HG03571 (cell line): ENCODE data around the gene MAFB.

ENCODE experiments used
- ATAC-seq: cut with Tn5 transposase; IDR thresholded peaks from one replicate; pipeline ENCODE4 v1.9.1; 2021; ENCODE audit not compliant: unreplicated experiment

The MAFB gene

DNA sequence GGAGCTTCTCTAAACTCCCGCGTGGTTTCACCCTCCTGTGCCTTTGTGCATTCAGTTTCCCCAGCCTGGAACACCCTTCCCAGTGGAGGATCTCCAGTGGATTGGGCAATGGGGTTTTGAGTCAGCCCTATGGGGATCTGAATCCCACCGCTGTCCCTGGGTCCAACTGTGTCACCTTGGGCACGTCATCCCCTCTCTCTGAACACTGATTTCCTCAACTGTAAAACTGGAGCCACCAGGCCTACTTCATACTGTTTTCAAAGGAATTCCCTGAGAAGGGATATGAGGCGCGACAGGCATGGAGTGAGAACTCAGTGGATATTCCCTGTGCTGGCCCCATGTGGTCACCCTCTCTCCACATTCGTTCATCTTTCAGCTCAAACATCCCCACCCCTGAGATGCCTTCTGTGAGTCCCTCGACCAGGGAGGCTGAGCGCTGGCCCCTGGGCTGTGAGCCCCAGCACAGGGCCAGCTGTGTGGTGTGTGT is 25.7 kb downstream of the MAFB start:
- ATAC-seq = no peak

DNA sequence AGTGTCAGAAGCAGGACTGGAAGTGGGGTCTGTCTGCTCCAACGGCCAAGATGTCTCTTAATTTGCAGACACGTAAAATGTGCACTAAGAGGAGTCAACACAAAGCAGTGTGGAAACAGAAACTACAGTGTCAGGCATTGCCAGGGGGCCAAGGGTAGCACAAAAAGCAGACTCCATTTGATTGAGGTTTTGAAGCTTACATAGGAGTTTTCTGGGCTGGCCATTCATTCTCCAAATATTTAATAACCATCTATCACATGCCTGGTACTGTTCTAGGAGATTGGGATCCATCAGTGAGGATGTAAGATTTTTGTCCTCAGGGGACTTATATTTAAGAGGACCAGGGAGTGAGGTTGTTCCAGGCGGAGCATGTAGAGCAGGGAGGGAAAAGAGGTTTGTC is 29.5 kb downstream of the MAFB start:
- no peak for ATAC-seq

DNA sequence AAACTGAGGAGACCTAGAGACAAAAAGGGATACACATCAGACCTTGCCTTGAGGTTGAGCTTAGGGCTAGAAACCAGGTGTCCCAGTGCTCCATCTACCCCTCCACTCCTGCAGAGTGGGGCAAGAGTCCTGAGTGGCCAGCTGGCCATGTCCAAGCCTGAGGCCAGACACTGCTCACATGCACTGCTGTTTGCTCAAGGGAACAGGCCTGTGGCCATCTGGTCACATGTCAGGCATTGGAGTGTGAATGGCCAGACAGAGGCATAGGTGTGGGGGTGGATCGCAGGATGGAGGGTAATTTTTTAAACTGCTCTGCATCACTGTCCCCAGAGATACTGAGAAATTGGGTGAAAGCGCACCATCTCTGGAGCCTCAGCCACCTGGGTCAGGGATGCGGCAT is 30.5 kb downstream of the MAFB start:
- no peak for ATAC-seq

DNA sequence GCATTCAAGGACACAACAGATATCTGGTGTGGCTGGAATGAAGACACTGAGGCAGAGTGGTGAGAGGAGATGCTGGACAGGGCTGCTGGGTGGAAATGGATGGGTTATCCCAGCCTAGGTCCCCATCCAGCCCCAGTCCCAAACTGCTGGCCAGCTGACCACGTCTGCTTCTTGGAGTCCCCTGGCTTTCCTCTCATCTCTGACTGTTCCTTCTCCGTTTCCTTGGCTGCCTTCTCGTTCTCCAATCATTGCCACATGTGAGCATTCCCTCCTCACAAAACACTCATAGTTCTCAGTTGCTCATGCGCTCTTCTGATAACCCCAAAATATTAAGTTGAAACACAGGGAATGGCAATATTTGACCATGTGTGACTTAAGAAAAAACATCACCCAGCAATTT is 31.5 kb downstream of the MAFB start:
- ATAC-seq = no peak

DNA sequence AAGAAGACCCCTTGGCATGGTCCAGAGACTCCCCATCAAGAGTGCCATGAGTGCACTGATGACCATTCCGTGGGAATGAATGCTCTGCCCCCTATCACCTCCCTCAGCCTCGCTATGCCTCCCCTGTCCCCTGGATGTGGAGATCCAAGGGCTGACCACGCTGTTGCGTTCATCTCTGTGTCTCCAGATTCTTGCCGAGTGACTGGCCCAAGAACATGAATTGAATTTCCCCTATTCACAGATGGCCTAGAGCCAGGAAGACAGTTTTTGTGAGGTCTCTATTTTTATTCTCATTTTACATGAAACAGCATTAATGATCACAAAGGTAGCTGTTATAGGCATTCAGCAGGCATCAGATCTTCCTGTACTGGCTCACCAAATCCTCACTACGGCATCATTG is 33.6 kb downstream of the MAFB start:
- no peak for ATAC-seq

DNA sequence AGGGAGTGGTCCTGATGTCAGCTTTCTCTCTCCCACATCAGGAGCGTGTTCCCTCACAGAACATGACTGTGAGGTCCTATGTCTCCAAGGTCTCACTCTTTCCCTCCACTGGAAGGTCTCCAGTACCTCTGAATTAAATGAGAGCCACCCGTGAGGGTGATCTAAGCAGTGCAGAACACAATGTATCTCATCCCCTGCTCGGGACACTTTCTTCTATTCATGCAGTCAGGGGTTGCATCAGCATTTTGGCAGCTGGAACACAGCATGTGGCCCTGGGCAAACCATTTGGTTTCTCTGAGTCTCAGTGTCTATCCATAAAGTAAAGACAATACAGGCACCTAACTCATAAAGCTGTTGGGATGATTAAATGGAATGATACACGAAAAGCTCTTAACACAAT is 34.2 kb downstream of the MAFB start:
- no peak for ATAC-seq

DNA sequence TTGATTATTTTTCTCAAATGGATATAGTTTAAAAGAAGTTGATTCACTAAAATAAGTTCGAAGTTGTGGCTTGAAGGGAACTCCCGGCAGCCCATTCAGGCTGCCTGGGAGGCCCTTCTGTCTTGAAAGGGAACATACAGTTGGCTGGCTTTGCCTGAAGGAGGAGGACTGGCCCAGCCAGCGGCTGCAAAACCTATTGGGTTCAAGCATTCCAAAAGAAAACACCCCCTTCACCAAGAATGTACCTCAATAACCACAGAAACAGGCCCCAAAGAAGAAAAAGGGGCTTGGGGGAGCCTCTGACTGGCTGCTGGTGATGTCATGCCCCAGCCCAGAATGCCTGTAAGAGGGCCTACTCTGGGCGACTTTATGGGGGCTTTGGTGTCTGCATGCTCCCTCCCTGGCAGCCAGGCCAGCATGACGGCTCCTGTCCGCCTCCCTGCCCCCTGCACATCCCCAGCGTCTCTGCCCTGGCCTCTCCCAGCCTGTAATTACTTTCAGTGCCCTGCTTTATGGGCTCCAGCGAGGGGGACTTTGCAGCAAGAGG is 36.5 kb downstream of the MAFB start:
- ATAC-seq = no peak

DNA sequence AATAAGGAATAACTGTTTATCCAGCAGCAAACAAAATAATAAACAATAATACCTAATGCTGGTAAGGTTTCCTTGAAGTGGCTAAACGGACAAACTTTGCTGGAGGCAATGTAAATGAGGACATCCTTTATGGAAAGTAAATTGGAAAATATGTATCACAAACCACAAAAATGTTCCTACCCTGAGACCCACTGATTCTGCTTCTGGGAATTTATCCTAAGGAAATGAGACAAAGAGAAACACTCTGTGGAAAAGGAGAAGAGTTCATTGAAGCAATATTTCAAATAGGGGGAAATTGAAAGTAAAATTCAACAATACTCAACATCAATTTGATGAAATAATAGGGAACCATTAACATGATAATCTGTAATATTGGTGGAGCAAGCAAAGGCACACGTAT is 37.9 kb downstream of the MAFB start:
- no peak for ATAC-seq

DNA sequence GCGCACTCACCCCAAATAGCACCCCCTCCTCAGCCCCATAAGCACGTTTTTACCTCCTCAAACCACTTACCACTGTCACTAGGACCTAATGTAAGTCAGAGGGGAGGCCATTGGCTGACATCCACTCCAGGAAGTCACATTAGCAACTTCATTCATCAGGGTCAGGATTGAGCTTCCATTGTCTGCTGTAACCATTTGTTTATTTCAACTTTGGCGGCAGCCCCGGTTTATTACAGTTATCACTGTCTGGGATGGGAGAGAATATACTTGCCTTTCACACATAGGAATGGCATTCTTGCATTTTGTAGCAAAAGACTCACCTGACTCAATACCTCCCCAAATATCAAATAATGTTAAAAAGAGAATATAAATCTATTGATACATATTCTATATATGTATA is 38.3 kb downstream of the MAFB start:
- ATAC-seq = no peak

DNA sequence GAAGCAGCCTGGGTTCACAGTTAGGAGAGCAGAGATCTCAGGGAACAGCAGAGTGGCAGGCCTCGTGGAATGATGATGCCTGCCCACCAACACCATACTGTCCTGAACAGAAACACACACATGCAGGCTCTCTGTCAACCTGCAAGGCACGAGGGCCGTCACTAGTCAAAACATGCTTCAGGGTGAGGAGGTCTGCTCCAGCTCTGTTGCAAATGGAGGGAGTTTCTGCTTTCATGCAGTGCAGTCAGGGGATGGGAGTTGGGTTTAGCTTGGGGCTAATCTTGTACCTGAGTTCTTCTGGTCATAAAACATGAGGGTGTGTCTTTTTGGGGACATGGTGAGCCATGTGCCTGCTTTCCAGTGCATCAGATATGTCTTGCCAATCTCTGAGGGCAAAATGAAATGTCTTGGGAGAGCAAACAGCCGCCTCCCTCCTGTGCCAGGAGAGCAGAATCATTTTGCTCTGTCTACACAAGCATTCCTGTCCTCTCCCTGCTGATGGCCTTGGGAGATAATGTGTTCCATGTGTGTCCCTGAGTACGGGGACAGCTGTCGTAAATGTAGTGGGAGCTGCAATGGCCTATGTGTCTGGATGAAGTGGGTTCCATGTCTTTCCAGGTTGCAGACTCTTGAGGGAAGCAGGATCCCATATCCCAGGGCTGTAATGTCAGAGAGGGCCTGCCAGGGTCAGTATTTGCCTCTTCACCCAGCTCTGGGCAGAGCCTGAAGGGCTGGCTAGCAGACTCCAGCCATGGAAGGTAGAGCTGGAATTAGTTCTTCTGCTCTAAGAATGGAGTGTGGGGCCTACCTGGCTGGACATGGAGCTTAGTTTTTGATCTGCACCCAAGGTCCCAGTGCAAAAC is 40.6 kb downstream of the MAFB start:
- ATAC-seq = no peak

DNA sequence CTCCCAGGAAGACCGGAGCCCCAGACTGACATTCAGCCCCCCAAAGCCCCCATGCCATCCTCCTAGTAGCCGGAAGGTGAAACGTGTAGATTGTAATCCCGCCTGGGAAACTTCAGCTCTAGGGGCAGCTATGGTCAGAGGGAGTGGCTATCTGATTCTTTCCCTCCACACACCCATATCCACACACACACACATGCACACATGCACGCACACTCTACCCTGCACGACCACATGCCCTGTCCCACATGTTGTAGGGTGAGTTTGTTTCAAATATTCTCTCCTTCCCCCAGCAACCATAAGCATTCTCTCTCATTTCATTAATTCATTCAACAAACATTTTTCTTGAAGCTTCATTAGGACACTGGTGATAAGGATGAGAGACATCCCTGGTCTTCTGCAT is 42.2 kb downstream of the MAFB start:
- no peak for ATAC-seq

DNA sequence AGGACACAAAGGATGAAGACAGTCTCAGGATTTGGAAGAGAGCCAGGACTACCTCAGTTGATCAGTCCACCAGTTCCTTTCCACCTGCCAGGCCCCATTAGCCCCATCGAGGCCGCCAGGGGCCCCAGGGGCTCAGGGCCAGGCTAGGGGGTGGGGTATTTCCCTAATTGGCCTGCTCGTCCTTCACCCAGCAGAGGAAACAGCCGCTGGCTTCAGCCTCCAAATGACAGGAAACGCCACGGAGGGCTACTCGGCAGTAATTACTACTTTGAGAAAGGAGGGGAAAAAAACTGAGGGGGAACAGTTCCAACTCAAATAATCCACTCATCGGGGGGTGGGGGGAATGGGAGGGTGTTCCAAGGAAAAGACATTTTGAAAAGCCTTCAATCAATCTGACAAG is 42.7 kb downstream of the MAFB start:
- no peak for ATAC-seq

DNA sequence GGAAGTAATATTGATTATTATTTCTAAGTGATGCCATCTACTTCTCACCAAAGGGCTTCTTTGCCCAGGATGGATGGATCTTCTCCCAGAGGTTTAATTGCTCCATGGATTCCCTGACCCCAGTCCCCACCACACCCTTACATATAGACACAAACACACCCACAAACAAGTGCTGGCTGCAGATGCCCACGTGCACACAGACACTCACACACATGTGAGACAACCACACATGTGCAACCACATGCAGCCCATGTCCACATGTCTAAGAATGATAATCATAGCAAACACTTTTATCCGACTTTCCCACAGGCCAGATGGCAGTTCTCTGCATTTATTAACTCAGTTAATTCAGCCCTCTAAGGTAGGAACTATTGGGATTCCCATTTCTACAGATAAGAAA is 44.2 kb downstream of the MAFB start:
- no peak for ATAC-seq

DNA sequence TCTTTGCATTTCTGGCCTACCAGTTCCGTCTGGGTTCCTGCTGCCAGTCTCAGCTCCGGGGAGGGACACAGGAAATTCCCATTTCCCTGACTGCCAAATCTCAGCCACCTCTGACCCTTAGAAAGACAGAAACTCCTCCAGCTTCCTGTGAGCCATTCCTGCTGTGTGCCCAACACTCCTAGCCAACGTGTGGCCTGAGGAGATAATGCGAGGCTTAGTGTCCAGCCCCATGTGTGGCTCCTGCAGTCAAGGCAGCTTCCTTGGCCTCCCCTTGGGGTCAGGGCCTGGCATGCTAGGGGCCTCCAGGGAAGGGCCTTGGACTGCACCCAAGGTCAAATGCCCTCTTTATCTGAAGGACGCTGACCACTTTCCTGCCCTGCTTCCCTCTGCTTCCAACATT is 45.1 kb downstream of the MAFB start:
- no peak for ATAC-seq

DNA sequence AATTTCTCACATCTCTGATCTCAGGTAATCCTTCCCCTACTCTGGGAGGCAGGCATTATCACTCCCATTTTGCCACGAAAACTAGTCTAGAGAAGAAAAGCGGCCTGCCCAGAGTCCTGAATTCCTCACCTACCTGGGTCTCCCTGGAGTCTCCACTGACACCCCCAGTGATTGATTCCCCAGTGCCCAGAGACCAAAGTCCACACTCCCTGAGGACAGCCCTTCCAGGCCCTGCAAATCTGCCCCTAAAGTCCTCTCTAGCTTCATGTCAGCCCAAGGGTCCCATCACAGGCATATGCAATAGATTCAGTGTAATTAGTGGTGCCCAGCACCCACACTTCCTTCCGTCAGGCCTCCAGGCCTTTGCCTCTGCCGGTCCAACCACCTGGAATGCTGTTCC is 47.2 kb downstream of the MAFB start:
- ATAC-seq = no peak

DNA sequence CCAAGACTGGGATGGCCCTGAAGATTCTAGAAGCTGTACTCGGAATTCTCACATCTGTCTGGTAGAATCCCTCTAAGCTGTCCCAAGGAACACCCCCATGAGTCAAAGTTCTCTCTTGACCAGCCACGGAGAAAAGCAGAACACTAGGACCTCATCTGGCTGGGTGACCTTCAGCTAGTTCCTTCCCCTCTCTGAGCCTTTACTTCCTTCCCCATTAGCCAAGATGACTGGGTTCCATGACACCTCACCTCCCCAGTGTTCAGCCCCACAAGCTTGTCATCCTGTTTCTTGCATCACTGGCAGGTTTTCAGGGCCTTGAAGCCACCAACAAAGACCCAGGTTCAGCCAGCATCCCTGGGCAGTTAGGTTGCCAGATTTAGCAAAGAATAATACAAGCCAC is 47.8 kb downstream of the MAFB start:
- ATAC-seq = no peak

DNA sequence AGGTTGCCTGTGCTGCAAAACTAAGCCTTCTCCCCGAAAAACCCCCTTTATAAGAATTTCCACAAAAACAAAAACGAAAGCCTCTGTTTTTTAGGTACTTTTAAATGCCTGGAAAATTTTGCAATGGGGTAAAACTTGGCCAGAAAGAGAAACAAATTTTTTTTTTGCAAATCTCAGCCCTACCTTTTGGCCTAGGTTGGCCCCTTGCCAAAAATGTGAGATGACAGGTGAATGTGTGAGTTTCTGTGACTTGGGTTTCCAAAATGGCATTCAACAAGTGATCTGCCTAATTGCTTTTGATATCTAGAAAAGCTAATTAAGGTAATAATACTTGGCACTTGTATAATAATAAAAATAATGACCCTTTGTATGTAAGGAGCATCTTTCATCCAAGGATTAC is 48.4 kb downstream of the MAFB start:
- ATAC-seq = no peak

DNA sequence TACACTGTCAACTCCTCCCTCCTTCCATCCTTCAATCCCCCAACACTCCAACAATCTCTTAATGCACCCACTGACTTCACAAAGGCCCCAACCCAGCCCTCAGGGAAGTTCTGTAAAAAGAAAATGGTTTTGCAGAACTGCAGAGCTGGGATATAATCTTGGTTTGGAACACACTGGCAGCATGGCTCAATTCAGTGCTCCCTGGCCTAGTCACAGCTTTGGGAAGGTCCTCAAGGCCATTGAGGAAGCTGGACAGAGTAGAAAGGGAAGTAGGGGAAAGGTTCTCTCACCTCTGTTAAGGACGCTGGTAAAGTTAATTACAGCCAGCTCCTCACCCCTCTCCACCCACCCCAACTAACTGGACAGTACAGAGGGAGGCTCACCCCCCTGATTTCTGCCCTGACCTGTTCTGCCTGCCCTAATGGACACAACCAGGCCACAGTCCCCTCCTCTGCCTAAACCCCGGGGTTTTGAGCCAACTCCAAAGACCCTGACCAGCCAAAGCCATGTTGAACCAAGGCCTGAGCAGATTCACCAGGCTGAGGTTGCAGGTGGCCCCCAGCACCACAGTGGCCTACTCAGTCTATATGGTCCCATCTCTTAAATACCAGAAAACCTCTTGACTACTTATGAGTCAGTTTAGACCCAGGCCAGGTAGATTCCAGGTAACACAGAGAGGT is 49.2 kb downstream of the MAFB start:
- ATAC-seq = no peak

DNA sequence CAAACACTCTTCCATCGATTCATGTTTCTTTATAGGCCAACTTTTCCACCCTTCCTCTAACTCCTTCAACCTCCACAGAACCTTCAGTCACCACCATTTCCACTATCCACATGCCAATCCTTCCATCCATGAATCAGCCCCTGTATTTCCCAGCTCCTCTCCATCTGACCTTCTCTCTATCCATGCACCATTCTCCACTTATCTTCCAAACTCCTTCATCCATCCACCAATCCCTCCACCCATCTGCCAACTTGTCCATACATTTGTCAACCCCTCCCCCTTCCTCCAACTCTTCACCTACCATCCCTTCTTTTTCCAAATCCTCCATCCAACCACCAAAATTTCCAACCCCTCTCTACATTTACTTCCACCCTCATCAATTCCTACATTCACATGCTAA is 49.9 kb downstream of the MAFB start:
- no peak for ATAC-seq

DNA sequence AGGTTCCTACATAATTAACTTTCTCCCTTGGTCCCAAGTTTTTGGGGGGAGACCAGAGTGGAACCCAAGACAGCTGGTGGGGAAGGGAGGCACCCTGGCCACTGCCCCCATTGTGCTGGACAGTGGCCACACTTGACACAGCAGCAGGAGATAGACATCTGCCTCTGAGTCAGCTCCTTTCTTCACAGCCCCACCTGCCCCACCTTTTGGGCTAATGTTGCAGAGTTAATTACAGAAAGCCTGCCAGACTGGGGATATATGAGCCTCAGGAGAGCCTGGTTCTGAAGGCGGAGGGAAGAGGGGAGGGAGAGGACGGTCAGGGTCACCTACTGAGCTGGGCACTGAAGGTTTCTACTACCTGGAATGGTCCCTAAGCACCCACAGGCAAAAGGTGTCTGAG is 50.6 kb downstream of the MAFB start:
- ATAC-seq = no peak

DNA sequence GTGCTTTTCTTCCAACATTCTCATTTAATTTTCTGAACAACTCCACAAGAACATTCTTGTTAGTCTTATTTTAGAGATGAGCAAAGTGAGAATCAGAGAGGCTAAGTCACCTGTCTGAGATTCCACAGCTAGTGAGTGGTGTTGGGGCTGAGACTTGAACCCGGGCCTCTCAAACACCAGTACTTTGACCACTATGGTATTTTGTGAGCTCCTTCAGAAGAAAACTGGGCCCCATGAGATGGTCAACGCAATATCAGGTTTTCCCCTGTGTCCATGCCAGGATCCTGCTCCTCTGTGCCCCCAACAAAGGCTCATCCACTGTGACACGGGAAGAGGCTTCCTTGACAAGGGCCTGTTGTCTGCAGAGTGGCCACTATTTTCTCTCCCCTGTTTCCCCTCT is 51.9 kb downstream of the MAFB start:
- no peak for ATAC-seq

DNA sequence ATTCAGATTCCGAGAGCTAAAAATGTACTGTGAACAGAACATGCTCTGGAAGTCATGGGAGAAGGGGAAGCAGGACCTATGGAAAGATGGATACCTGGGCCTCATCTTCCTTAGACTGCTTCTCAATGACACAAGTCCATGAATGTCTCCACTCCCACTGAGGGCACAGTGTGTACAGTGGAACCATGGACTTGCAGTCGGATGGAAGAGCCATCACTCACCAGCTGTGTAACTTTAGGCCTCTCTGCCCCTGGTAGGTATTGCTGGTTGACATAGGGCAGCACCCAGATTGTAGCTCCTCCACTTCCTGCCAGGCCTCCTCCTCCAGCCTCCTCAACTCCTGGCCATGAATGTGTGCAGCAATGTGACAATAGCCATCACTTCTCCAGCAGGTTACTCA is 52.5 kb downstream of the MAFB start:
- ATAC-seq = no peak
